Mucosa of descending colon (tissue), 3 donors: ENCODE data around the gene GARNL3. TPM values are rescaled to one million over a fixed set of nuclear protein-coding genes. Genes with fewer than 3 reads are reported as not detected.

Experiments
- ATAC-seq: fragments of 200-7000 bp; cut with Tn5 transposase; one replicate; pipeline ENCODE4 v1.9.1; 2020; ENCODE audit warnings: mild to moderate bottlenecking, moderate library complexity
- DNase-seq, 3 donors: peaks; one replicate each; pipeline ENCODE4 v3.0.0-alpha.2; 2020
- H3K36me3 ChIP-seq: fragments of 200-600 bp; one replicate; pipeline ENCODE4 v1.8.0; 2021; ENCODE audit warnings: low read depth, mild to moderate bottlenecking
- H3K4me1 ChIP-seq: fragments of 200-600 bp; one replicate; pipeline ENCODE4 v1.8.0; 2021; ENCODE audit warnings: low read depth, mild to moderate bottlenecking
- H3K4me3 ChIP-seq: fragments of 200-600 bp; one replicate; pipeline ENCODE4 v1.8.0; 2021; ENCODE audit warnings: mild to moderate bottlenecking
- H3K9me3 ChIP-seq: fragments of 200-600 bp; one replicate; pipeline ENCODE4 v1.8.0; 2021; ENCODE audit warnings: mild to moderate bottlenecking
- CTCF ChIP-seq: fragments of 200-600 bp; IDR thresholded peaks from one replicate; pipeline ENCODE4 v1.8.0; 2022; ENCODE audit warnings: antibody characterized with exemption, mild to moderate bottlenecking
- intact Hi-C, 2 donors: fragments of 100-400 bp; cut with DNase I in 1 of 2; cut with micrococcal nuclease in 1 of 2; formaldehyde crosslinking; loops; one replicate each; pipeline versions ENCODE4 v1.11.0 to v1.11.1; 2022; cut with DNase I, micrococcal nuclease
- total RNA-seq, 3 donors: library from RNA; stranded (reverse); fragmentation: NEBNext Ultra II Directional in 2 of 3; extraction: Animal tissue kit (Norgen Biotek cat#: 25700) in 2 of 3; gene quantifications; one replicate each; pipeline versions ENCODE4 v1.2.1 to v1.2.4, GENCODE V29; 2021 to 2023
- donor health status: DM: no; HTN: no; CAD: no; lungs with moderate emphysema.
- donor health status: DM: no; HTN: no; CAD: no.
- donor health status: DM: no; HTN: yes; CAD: no.

The GARNL3 gene
- total RNA-seq, 3 donors from 2014 or later: 5.4 to 14.2 (median 8.6) TPM

- DNase-seq: peak in 2 of 3 donors; percentile 43 to 64
- Histone ChIP-seq H3K9me3 (no peaks in the 10 kb centered on the region), H3K36me3 (no peaks in the 10 kb centered on the region), H3K4me3 (no peak overlapping the region), H3K4me1 (peaks cover 3% of the 10 kb centered on the region)
- ATAC-seq: peak; percentile 78
- no peak for TF ChIP-seq CTCF
- intact Hi-C loops: no loop called here
These were observed 72.2 kb downstream of the GARNL3 start for GRCh38 chr9:127336506-127337352.

GRCh38 chr9:127340721-127341120, 76.1 kb downstream of the GARNL3 start:
- TF ChIP-seq CTCF: no peak

GRCh38 chr9:127341152-127341551, 76.6 kb downstream of the GARNL3 start:
- Histone ChIP-seq H3K4me3 (no peak overlapping the region), H3K9me3 (no peaks in the 10 kb centered on the region), H3K36me3 (no peaks in the 10 kb centered on the region), H3K4me1 (peaks cover 3% of the 10 kb centered on the region)
- TF ChIP-seq CTCF: no peak
- no peak for DNase-seq
- no peak for ATAC-seq
- intact Hi-C loops: no loop called here

More at GRCh38 chr9:127340721-127341120, 76.1 kb downstream of the GARNL3 start:
- intact Hi-C loops: no loop called here
- ATAC-seq (no peak), DNase-seq (no peak)
- H3K36me3 ChIP-seq: no peaks in the 10 kb centered on the region
- no peaks in the 10 kb centered on the region for H3K9me3 ChIP-seq
- H3K4me1 ChIP-seq: peaks cover 3% of the 10 kb centered on the region
- H3K4me3 ChIP-seq: no peak overlapping the region

GRCh38 chr9:127344368-127345000, 79.9 kb downstream of the GARNL3 start:
- Histone ChIP-seq H3K4me1 (no peaks in the 10 kb centered on the region), H3K4me3 (no peak overlapping the region), H3K36me3 (no peaks in the 10 kb centered on the region), H3K9me3 (no peaks in the 10 kb centered on the region)
- no peak for TF ChIP-seq CTCF
- DNase-seq: no peak
- no peak for ATAC-seq
- intact Hi-C loops: no loop called here

GRCh38 chr9:127345566-127345965, 81.0 kb downstream of the GARNL3 start:
- H3K4me1 ChIP-seq: no peaks in the 10 kb centered on the region
- H3K4me3 ChIP-seq: no peak overlapping the region
- ATAC-seq (no peak), DNase-seq (no peak)
- TF ChIP-seq CTCF: no peak
- no peaks in the 10 kb centered on the region for H3K36me3 ChIP-seq
- H3K9me3 ChIP-seq: no peaks in the 10 kb centered on the region
- intact Hi-C loops: no loop called here
